CD4-positive, alpha-beta T cell treated with Interleukin-21 for 1 hour (primary cell): ENCODE data around the gene CPEB3.

Experiments
- DNase-seq: peaks from one replicate; pipeline ENCODE4 v3.0.0-alpha.2; 2020

Gene CPEB3

GRCh38 chr10:92024700-92025099, 266.2 kb downstream of the CPEB3 start:
- no peak for DNase-seq

- no peak for DNase-seq
Observed at GRCh38 chr10:92014620-92015019, 276.3 kb downstream of the CPEB3 start.

DNA sequence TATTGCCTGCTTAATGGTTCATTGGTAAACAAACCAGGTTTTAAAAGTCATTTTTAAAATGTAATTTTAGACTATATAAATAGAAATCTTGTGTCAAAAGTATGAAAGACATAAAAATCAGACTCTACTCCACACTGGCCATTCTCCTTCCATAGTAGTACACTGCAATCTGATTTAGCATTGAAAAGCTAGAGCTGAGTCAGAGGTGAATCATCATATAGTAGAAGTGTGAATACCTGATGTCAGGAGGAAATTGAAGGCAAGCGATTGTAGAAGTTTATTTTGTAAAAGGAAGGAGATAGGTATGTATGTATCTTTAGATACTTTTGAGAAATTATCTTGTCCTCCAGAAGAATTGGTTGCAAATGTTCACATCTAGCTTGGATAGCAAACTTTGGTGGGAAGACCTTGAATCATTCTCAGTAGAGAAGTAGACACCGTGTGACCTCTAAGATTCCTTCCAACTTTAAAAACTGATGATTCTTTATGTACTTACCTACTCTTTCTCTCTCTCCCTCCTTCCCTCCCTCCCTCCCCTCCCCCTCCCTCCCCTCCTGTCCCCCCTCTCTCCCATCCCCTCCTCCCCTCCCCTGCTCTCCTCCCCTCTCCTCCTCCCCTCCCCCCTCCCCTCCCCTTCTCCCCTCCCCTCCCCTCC, 279.2 kb downstream of the CPEB3 start:
- DNase-seq: no peak

GRCh38 chr10:92010047-92010735, 280.7 kb downstream of the CPEB3 start:
- no peak for DNase-seq

GRCh38 chr10:92009445-92009844, 281.4 kb downstream of the CPEB3 start:
- DNase-seq: no peak

DNA sequence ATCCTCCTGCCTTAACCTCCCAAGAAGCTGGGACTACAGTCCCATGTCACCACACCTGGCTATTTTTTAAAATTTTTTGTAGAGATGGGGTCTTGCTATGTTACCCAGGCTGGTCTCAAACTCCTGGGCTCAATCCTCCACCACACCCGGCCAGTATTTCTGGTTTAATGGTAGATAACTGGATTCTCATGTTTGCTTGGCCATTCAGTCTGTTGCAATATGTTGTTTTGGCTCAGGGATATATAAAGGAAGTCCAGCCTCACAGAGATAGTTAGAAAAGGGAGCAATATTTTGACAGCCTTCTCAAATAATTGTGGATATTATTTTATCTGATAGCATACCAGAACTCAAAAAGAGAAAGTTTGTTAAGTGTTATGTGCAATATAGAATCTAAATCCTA, 284.9 kb downstream of the CPEB3 start:
- no peak for DNase-seq

DNA sequence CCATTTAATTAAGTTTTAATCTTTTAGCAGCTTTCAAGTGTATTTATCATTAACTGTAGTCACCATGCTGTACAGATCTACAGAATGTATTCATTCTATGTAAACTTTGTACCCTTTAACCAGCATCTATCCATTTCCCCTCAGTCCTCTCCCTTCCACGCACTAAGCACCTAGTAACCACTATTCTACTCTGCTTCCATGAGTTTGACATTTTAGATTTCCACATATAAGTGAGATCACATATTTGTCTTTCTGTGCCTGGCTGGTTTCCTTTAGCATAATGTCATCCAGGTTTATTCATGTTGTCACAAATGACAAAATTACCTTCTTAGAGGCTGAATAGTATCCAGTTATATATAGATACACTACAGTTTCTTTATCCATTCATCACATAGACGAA, 287.6 kb downstream of the CPEB3 start:
- no peak for DNase-seq

- DNase-seq: no peak
Observed at GRCh38 chr10:92001995-92002394, 288.9 kb downstream of the CPEB3 start.

DNA sequence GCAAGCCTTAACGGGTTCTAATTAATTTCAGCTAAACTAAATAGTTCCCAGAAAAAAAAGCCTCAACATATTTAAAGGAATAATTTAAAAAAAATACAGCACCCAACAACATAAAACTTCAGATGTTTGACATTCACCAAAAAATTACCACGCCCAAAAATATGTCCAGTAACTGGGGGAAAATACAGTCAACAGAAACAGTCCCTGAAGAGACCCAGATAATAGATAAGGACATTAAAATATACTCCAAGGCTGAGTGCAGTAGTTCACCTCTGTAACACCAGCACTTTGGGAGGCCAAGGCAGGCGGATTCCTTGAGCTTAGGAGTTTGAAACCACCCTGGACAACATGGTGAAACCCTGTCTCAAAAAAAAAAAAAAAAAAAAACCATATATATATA, 289.3 kb downstream of the CPEB3 start:
- no peak for DNase-seq
